Esophagus squamous epithelium (tissue), 5 donors: ENCODE results near the gene GLS. TPM values are rescaled to one million over a fixed set of nuclear protein-coding genes. Genes with fewer than 3 reads are reported as not detected.
"Not testable (repeated sequence)": the region's sequence is repeated elsewhere in the genome, so short reads cannot be mapped to it uniquely, and the experiment has no call there.

Experiments
- DNase-seq: peaks from one replicate; lab custom pipeline; 2025; lab: John Stamatoyannopoulos, UW
- H3K27ac ChIP-seq, 4 donors: fragments of 200-600 bp; sonication (generic); one replicate each; pipeline ENCODE4 v1.5.1; 2016 to 2019; ENCODE audit warnings: mild to moderate bottlenecking in 1 of 4
- H3K27me3 ChIP-seq, 4 donors: fragments of 200-600 bp; sonication (generic); 1 replicate in 3 of 4; 2 replicates in 1 of 4; pipeline versions ENCODE4 v1.5.1 to v1.6.0; 2017 to 2021; ENCODE audit warnings: antibody characterized with exemption in 1 of 4
- H3K36me3 ChIP-seq, 3 donors: fragments of 200-600 bp; sonication (generic); one replicate each; pipeline ENCODE4 v1.5.1; 2016 to 2019
- H3K4me1 ChIP-seq, 3 donors: fragments of 200-600 bp; sonication (generic); one replicate each; pipeline ENCODE4 v1.5.1; 2017 to 2019
- H3K4me3 ChIP-seq, 4 donors: fragments of 200-600 bp; sonication (generic); 1 replicate in 3 of 4; 2 replicates in 1 of 4; pipeline ENCODE4 v1.5.1; 2016 to 2019; ENCODE audit warnings: mild to moderate bottlenecking in 2 of 4, moderate library complexity in 1 of 4
- H3K9me3 ChIP-seq, 3 donors: fragments of 200-600 bp; sonication (generic); one replicate each; pipeline ENCODE4 v1.5.1; 2016 to 2019
- POLR2A ChIP-seq, 4 donors: fragments of 450-650 bp; IDR thresholded peaks; one replicate each; pipeline ENCODE4 v1.6.1; 2017; ENCODE audit warnings: antibody characterized with exemption in 4 of 4, mild to moderate bottlenecking in 4 of 4, moderate library complexity in 3 of 4
- WGBS, 2 donors: methylation state at CpG; one replicate each; pipeline ENCODE4 v1.1.5; 2018; 5-methylcytosine and 5-hydroxymethylcytosine counted together
- intact Hi-C: fragments of 100-400 bp; cut with DNase I; formaldehyde crosslinking; loops from one replicate; pipeline ENCODE4 v1.15.0; 2022
- total RNA-seq, 4 donors: library from RNA; depleted of rRNA; stranded (reverse); fragments of >200 nt; gene quantifications; one replicate each; pipeline ENCODE4 v1.1.0, GENCODE V29; 2016
- TF ChIP-seq, protein P1 (sequence below), 6 experiments: fragments of 450-650 bp in 4 of 6; fragments of 200-600 bp in 2 of 6; sonication (generic) in 2 of 6; IDR thresholded peaks; one replicate each; pipeline ENCODE4 v1.5.1; 2016 to 2019; ENCODE audit warnings: antibody characterized with exemption in 6 of 6, mild to moderate bottlenecking in 4 of 6, moderate library complexity in 4 of 6
- donor health status: DM: yes; HTN: yes; CAD: no.

The GLS gene
- total RNA-seq, 4 donors from 2014 or later = 22.0 to 84.1 (median 45.9) TPM

- Histone ChIP-seq H3K27ac (no peak overlapping the region), H3K27me3 (no peaks in the 10 kb centered on the region), H3K4me3 (no peak overlapping the region), H3K4me1 (no peaks in the 10 kb centered on the region), H3K36me3 (peaks cover 13 to 100% (median 67%) of the 10 kb centered on the region in 3 donors), H3K9me3 (no peaks in the 10 kb centered on the region)
- WGBS, 2 donors = 100% methylated on average over 2 of the region's 3 CpGs; no CpG with 5 or more reads in 1 of the 2 donors
- DNase-seq = no peak
- intact Hi-C loops = no loop called here
- no peak for TF ChIP-seq POLR2A (IDR thresholded peaks at IDR 0.05)
- TF ChIP-seq, protein P1, sequence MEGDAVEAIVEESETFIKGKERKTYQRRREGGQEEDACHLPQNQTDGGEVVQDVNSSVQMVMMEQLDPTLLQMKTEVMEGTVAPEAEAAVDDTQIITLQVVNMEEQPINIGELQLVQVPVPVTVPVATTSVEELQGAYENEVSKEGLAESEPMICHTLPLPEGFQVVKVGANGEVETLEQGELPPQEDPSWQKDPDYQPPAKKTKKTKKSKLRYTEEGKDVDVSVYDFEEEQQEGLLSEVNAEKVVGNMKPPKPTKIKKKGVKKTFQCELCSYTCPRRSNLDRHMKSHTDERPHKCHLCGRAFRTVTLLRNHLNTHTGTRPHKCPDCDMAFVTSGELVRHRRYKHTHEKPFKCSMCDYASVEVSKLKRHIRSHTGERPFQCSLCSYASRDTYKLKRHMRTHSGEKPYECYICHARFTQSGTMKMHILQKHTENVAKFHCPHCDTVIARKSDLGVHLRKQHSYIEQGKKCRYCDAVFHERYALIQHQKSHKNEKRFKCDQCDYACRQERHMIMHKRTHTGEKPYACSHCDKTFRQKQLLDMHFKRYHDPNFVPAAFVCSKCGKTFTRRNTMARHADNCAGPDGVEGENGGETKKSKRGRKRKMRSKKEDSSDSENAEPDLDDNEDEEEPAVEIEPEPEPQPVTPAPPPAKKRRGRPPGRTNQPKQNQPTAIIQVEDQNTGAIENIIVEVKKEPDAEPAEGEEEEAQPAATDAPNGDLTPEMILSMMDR (IDR thresholded peaks at IDR 0.05) = no peak
These were observed 108.3 kb downstream of the GLS start for GRCh38 chr2:190988910-190989309.

DNA sequence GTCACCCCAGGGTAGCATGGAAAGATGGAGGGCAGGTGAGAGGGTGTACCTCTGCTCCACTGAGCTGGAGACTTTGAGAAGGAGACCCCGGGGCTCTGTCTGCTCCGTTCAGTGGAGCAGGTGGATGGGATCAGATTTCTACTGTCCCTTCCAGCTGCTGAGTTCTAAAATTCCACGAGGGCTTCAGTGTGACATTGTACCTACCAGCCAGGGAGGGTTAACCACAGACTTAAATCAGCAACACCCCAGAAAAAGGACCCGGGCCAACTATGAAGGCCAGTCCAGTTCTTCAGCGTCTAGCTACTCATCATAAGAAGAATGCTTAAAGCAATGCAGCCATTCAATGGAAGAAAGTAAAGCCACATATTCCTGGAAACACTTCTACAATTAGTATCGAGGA, 109.5 kb downstream of the GLS start:
- no peaks in the 10 kb centered on the region for H3K4me1 ChIP-seq
- no peaks in the 10 kb centered on the region for H3K9me3 ChIP-seq
- DNase-seq = no peak
- no peak overlapping the region for H3K4me3 ChIP-seq
- no peak for TF ChIP-seq POLR2A (IDR thresholded peaks at IDR 0.05)
- TF ChIP-seq, protein P1 (IDR thresholded peaks at IDR 0.05) = no peak
- no peak overlapping the region for H3K27ac ChIP-seq
- peaks cover 19 to 100% (median 69%) of the 10 kb centered on the region in 3 donors for H3K36me3 ChIP-seq
- H3K27me3 ChIP-seq = no peaks in the 10 kb centered on the region
- intact Hi-C loops = no loop called here
- 72 to 88% methylated on average over 4 to 5 of the region's 6 CpGs for whole genome bisulfite sequencing, 2 donors

- H3K36me3 ChIP-seq = peaks cover 21 to 100% (median 79%) of the 10 kb centered on the region in 3 donors
- H3K27ac ChIP-seq = no peak overlapping the region
- H3K9me3 ChIP-seq = no peaks in the 10 kb centered on the region
- intact Hi-C loops = no loop called here
- no peak overlapping the region for H3K4me3 ChIP-seq
- DNase-seq = no peak
- WGBS, 2 donors = 92% methylated on average over 3 to 6 of the region's 6 CpGs
- no peaks in the 10 kb centered on the region for H3K27me3 ChIP-seq
- no peak for TF ChIP-seq POLR2A (IDR thresholded peaks at IDR 0.05)
- TF ChIP-seq, protein P1 (IDR thresholded peaks at IDR 0.05) = no peak
- no peaks in the 10 kb centered on the region for H3K4me1 ChIP-seq
These were observed 112.6 kb downstream of the GLS start for GRCh38 chr2:190993292-190993643.

DNA sequence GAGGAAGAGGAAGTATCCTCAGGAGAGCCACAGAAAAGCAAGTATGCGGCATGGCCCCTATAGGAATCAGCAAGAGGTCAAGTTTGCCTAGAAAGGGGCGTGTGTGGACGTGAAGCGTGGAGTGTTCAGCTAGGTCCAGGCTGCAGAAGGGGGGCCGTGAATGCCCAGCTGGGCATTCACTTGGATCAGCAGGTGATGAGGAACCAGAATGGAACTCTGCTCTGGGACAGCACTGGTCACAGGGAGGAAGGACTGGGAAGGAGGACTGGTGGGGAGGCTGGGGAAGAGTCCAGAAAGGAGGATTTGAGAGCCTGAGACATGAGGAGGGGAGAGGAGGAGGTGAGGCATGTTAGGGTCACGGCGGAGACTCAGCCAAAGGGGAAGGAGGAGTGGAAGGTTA, 113.5 kb downstream of the GLS start:
- H3K36me3 ChIP-seq = peaks cover 21 to 100% (median 79%) of the 10 kb centered on the region in 3 donors
- H3K9me3 ChIP-seq = no peaks in the 10 kb centered on the region
- WGBS, 2 donors = 84 to 87% methylated on average over 7 of the region's 7 CpGs
- no peak overlapping the region for H3K27ac ChIP-seq
- H3K4me3 ChIP-seq = no peak overlapping the region
- TF ChIP-seq POLR2A (IDR thresholded peaks at IDR 0.05) = no peak
- TF ChIP-seq, protein P1 (IDR thresholded peaks at IDR 0.05) = no peak
- intact Hi-C loops = no loop called here
- no peaks in the 10 kb centered on the region for H3K27me3 ChIP-seq
- DNase-seq = no peak
- no peaks in the 10 kb centered on the region for H3K4me1 ChIP-seq

DNA sequence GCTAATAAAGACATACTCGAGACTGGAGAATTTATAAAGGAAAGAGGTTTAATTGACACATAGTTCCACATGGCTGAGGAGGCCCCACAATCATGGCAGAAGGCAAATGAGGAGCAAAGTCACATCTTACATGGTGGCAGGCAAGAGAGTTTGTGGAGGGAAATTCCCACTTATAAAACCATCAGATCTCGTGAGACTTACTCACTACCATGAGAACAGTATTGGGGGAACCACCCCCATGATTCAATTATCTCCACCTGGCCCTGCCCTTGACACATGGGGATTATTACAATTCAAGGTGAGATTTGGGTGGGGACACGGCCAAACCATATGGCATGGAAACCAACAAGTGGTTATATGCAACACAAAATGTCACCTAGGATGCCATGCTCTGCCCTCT, 114.7 kb downstream of the GLS start:
- not testable (repeated sequence) for DNase-seq, H3K4me1 ChIP-seq
- WGBS, 2 donors = 58 to 78% methylated on average over 3 of the region's 3 CpGs

More for the DNA sequence above, 114.7 kb downstream of the GLS start:
- peaks cover 19 to 100% (median 80%) of the 10 kb centered on the region in 3 donors for H3K36me3 ChIP-seq
- H3K9me3 ChIP-seq, H3K27ac ChIP-seq, H3K4me3 ChIP-seq, H3K27me3 ChIP-seq, intact Hi-C loops: not testable (repeated sequence)
